Uterine smooth muscle cell (primary cell): ENCODE measurements around the gene XRCC2. TPM values are rescaled to one million over a fixed set of nuclear protein-coding genes. Genes with fewer than 3 reads are reported as not detected.

Source experiments
- total RNA-seq: library from RNA; depleted of rRNA; stranded (reverse); fragments of >200 nt; gene quantifications from 2 replicates; pipeline ENCODE4 v1.2.3, GENCODE V29; 2014

Gene XRCC2
- total RNA-seq, result 1.6 and 7.5 TPM in 2 replicates

GRCh38 chr7:152675759-152676636 lies at the start of gene XRCC2:
XRCC2 (minus strand) TSS chr7:152676141; CDS start chr7:152676079, 62 bp downstream.

Other genes with a start within 250 kb of the XRCC2 start
- gene KMT2C, start 240.1 kb downstream of the XRCC2 start, total RNA-seq, result 29.2 and 29.6 TPM in 2 replicates
- gene ACTR3B, start 83.6 kb upstream of the XRCC2 start, total RNA-seq, result 11.4 and 13.9 TPM in 2 replicates